Mesodermal cell (in vitro differentiated cells): ENCODE results near the gene AXIN1.

Experiments used
- H3K27ac ChIP-seq: 2 replicates; pipeline ENCODE4 v1.7.0; 2013; ENCODE audit warnings: mild to moderate bottlenecking, low read depth, low read length, moderate library complexity; ENCODE audit not compliant: severe bottlenecking
- H3K36me3 ChIP-seq: 2 replicates; pipeline ENCODE4 v1.7.1; 2013; ENCODE audit warnings: mild to moderate bottlenecking, low read length, moderate library complexity; ENCODE audit not compliant: control insufficient read depth, insufficient read depth
- H3K4me1 ChIP-seq: one replicate; pipeline ENCODE4 v1.7.1; 2013; ENCODE audit warnings: mild to moderate bottlenecking, low read length; ENCODE audit not compliant: insufficient read depth, control insufficient read depth, poor library complexity, severe bottlenecking
- H3K4me3 ChIP-seq: 2 replicates; pipeline ENCODE4 v1.7.0; 2013; ENCODE audit warnings: low read length, control low read depth, mild to moderate bottlenecking; ENCODE audit not compliant: insufficient read depth, poor library complexity, severe bottlenecking; ENCODE audit errors: extremely low read depth
- H3K9me3 ChIP-seq: 2 replicates; pipeline ENCODE4 v1.7.1; 2013; ENCODE audit warnings: mild to moderate bottlenecking, low read length, moderate library complexity; ENCODE audit not compliant: control insufficient read depth
- WGBS, 2 experiments: methylation state at CpG; one replicate each; pipeline ENCODE4 v1.1.5; 2013; ENCODE audit warnings: missing lambda C conversion rate in 2 of 2; ENCODE audit not compliant: insufficient coverage in 2 of 2; 5-methylcytosine and 5-hydroxymethylcytosine counted together

The AXIN1 gene

DNA sequence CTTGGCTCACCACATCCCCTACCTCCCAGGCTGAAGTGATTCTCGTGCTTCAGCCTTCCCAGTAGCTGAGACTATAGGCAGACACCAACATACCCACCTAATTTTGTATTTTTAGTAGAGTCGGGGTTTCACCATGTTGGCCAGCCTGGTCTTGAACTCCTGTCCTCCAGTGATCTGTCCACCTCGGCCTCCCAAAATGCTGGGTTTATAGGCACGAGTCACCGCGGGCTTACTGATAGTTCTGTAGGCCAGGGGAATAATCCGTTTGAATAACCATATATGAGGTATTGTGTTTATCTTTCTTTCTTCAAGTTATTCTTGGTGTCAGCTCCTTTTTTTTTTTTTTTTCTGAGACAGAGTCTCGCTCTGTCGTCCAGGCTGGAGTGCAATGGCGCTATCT lies 110.2 kb downstream of the AXIN1 start:
- H3K27ac ChIP-seq, result no peak overlapping the region
- H3K36me3 ChIP-seq, result peaks cover 8% of the 10 kb centered on the region
- H3K4me3 ChIP-seq, result no peak overlapping the region
- H3K4me1 ChIP-seq, result no peaks in the 10 kb centered on the region
- no peaks in the 10 kb centered on the region for H3K9me3 ChIP-seq
- WGBS, 2 experiments, result 94 to 95% methylated on average over 5 to 8 of the region's 10 CpGs

DNA sequence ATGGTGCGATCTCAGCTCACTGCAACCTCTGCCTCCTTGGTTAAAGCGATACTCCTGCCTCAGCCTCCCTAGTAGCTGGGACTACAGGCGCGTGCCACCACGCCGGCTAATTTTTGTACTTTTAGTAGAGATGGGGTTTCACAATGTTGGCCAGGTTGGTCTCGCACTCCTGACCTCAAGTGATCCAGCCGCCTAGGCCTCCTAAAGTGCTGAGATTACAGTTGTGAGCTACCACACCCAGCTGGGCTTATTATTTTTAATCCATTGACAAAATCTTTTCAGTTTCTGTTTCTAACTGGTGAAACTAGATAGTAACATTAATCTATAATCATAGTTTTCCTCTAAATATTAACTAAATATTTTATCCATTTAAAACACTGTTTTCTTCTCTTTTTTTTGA lies 112.0 kb downstream of the AXIN1 start:
- Histone ChIP-seq H3K36me3 (peaks cover 8% of the 10 kb centered on the region), H3K9me3 (no peaks in the 10 kb centered on the region), H3K27ac (no peak overlapping the region), H3K4me3 (no peak overlapping the region), H3K4me1 (no peaks in the 10 kb centered on the region)
- 97 to 100% methylated on average over 6 to 8 of the region's 8 CpGs for WGBS, 2 experiments

DNA sequence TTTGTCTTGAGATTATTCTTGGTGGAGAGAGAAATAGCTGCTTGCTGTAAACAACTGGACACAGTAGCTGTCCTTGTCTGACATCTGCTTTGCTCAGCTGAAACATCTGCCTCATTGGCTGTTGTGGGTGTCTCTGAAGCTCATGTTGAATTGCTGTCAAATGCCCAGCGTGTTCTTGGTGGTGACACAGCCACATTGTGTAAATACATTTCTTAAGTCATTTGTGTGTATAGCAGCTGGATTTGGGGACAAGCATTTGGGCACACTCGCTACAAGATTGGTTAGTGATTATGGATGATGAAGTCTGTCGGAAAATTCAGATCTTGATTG lies 112.6 kb downstream of the AXIN1 start:
- WGBS, 2 experiments, result 94 to 100% methylated on average over 2 to 3 of the region's 3 CpGs
- H3K27ac ChIP-seq, result no peak overlapping the region
- H3K9me3 ChIP-seq, result no peaks in the 10 kb centered on the region
- H3K4me3 ChIP-seq, result no peak overlapping the region
- no peaks in the 10 kb centered on the region for H3K4me1 ChIP-seq
- peaks cover 8% of the 10 kb centered on the region for H3K36me3 ChIP-seq
